Stimulated activated CD4-positive, alpha-beta T cell treated with anti-CD3 and anti-CD28 coated beads, TNF-alpha, amount 100 ng/mL, for 24 hours (primary cell): Measurements from ENCODE around the gene COL24A1.
"Not testable (repeated sequence)": the region's sequence is repeated elsewhere in the genome, so short reads cannot be mapped to it uniquely, and the experiment has no call there.

Source experiments
- DNase-seq, 3 experiments: peaks; one replicate each; pipeline ENCODE4 v3.0.0-alpha.2; 2020; ENCODE audit warnings: low read depth in 3 of 3

The COL24A1 gene

DNA sequence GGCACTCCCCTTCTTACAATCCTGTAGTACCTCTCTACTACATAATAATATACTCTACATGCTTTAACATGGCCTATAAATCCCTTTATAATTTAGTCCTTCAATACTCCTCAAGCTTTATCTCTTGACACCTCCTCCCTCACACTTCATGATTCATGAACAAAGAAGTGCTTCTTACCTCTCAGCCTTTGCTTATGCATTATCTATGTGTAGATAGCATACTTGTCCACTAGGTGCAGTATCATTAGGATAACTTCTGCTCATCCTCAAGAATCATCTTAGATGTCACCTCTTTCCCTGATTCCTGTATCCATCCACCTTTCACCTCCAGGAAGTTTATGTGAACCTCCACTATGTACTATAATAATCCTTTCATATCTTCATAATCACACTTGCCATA is 74.4 kb downstream of the COL24A1 start:
- no peak for DNase-seq

DNA sequence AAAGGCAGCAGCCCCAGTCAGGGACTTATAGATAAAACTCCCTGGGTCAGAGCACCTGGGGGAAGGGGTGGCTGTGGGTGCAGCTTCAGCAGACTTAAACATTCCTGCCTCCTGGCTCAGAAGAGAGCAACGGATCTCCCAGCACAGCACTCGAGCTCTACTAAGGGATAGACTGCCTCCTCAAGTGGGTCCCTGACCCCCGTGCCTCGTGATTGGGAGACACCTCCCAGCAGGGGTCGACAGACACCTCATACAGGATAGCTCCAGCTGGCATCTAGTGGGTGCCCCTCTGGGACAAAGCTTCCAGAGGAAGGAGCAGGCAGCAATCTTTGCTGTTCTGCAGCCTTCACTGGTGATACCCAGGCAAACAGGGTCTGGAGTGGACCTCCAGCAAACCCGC is 84.1 kb downstream of the COL24A1 start:
- DNase-seq, result not testable (repeated sequence)

DNA sequence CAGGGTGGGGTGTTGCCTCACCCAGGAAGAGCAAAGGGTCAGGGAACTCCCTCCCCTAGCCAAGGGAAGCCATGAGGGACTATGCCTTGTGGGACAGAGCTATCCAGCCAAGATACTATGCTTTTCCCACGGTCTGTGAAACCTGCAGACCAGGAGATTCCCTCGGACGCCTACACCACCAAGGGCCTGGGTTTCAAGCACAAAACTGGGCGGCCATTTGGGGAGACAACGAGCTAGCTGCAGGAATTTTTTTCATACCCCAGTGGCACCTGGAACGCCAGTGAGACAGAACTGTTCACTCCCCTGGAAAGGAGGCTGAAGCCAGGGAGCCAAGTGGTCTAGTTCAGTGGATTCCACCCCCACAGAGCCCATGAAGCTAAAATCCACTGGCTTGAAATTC is 84.7 kb downstream of the COL24A1 start:
- not testable (repeated sequence) for DNase-seq

- DNase-seq, result no peak
Observed at GRCh38 chr1:86069757-86070145, 86.8 kb downstream of the COL24A1 start.

DNA sequence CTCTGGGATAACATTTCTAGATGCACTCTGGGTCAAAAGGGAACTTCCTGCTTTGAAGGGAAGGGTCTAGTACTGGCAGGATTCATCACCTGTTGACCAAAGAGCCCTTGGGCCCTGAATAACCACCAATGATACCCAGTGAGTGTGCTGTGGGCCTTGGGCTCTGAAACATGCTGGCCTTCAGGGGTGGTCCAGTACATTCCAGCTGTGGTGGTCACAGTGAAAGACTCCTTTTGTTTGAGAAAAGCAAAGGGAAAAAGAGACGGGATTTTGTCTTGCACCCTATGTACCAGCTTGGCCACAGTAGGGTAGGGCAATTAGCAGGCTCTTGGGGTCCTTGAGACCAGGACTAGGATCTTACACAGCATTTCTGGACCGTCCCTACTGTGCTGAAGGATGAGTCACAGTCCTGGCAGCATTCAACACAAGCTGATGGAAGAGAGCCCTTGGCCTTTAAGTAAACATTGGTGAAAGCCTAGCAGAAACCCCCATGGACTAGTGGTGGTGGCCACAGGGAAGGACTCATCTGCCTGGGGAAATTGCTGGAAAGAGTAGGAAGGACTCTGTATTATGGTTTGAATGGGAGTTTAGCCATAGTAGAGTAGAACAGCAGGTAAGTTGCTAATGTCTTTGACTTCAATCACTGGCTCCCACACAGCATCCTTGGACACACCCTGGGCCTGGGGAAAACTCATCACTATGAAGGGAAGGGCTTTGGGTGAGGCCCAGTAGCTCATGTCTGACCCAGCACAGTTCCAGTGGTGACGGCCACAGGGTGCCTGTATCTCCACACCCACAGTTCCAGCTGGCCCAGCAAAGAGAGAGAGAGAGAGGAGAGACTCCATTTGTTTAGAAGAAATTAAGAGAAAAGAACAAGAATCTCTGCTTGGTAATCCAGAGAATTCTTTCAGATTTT is 87.5 kb downstream of the COL24A1 start:
- no peak for DNase-seq

GRCh38 chr1:86068271-86068721 is 88.3 kb downstream of the COL24A1 start:
- DNase-seq, result no peak

GRCh38 chr1:86067626-86068025 is 88.9 kb downstream of the COL24A1 start:
- no peak for DNase-seq

- no peak for DNase-seq
Observed at GRCh38 chr1:86064899-86065298, 91.7 kb downstream of the COL24A1 start.

- no peak for DNase-seq
Observed at GRCh38 chr1:86063721-86064120, 92.9 kb downstream of the COL24A1 start.

DNA sequence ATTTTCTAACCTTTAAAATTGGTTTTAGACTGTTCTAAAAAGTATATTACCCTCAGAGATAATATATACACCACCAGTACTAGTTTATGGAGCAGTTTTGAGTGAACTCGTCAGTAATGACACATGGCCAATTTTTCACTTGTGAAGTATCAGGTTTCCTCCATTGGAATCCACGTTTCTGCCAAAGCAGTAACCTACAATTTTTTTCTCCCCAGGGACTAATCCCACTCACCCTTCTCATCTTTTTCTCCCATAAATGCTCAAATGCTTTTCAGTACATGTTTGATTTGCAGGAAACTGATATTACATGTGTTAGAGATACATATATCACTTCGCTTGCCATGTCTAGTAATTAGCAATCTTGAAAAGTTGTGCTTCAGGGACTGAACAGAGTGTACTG is 94.1 kb downstream of the COL24A1 start:
- no peak for DNase-seq

DNA sequence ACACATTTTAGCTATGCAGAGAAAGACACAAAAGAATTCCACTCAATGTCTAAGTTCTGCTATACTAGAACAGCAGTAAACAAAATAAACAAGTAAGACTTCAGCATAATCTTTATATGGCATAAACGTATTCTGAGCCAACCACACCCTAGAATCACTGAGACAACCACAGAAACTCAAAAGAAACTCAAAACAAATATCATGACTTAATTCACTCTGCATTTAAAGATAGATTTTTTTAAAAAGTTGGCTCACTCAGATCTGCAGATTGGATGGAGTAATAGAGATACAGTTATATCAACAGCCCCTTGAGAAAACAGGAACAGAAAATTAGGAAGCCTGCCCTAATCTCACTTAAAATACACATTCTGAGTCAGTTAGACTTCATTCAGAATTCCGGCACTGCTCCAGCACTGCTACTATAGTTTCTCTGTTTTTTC is 95.0 kb downstream of the COL24A1 start:
- no peak for DNase-seq

GRCh38 chr1:86054396-86054795 is 102.2 kb downstream of the COL24A1 start:
- DNase-seq, result no peak

DNA sequence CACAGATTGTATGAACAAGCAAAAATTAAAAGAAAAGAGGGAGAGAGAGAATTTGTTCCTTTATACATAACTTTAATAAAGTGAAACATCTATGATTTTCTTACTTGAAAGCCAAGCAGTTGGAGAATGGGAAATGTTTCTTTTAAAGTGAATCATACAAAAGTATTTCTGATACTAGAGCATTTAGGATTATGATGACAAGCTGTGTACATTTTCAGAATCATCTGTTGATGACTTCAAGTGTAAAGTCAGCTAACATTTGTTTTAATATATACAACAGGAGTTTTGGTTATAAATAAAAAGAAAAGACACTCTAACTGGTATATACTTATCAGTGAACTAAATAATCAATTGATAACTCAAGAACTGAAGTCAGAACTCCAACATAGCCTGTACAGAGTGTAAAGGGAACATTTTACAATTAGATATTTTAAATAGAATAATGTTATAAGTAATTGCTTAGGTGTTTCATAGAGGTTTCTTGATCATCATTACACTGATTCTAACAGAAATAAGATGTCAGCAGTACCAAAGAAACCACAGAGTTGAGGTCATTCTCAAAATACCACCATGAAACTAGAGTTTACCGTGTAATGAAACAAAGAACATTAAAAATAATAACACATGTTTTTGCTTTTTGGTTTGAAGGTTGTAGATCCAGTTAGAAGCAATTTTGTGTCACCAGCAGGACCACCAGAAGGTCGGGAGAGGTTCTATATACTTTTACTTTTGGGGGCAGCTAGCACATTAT is 103.4 kb downstream of the COL24A1 start:
- DNase-seq, result no peak

DNA sequence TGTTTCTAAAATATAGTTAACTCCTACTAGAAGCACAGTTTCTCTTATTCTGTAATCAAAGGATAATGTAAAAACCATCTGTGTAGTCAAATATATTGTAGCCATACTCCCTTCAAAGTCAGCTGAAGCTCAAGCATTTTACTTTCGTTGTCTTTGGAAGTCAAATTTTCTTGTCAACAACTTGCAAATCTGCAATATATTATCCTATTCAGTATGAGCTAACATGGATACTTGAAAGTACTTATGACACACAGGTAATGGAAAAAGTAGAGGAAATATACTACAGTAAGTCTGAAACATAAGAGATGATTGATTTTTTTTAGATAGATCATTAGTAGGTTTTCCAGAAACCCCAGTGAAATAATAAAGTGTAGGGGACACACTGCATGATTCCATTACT is 121.5 kb downstream of the COL24A1 start:
- DNase-seq, result no peak

DNA sequence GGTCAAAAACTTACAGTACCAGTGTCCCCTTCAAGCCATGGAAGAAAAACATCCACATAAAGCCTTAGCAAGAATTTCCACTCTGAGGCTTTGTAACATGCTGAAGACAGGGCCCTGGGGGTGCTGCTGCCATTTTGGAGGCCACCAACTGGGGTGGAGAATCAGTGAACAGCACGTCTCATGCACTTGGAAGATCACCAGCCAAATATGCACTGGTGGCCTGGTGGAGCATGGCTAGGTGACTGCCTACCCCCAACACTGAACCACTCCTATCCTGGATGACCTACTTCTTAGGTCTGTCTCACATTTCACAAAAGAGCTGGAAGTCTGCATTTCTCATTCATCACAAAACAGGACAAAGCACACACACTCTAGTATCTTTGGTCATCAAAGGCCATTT is 126.4 kb downstream of the COL24A1 start:
- no peak for DNase-seq

DNA sequence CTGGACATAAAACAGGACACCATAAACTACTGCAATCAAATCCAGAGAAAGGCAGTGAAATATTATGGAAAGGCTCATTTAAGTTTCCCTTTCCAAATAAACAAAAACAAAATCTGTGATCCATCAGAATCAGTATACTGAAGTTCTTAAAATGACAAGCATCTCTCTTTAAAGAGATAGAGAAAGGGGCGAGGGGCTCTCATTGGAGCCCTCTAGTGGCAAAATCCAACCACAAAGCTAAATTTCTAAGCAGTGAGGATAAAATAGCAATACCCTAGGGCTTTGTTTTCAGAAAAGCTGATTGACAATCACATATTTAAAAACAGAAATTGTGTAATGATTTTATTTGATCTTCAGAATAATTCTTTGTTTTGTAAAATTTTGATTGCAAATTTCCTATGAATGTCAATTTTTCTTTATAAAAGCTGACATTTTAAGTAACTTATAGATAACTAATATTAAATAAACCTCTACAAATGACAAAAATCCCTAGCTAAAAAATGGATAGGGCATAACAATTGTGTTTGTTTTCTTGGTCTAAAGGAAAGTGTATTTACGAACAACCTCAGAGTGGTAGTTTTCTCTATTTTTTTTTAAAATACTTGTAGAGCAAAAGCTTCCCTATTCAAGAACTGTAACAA is 138.2 kb downstream of the COL24A1 start:
- DNase-seq, result no peak

DNA sequence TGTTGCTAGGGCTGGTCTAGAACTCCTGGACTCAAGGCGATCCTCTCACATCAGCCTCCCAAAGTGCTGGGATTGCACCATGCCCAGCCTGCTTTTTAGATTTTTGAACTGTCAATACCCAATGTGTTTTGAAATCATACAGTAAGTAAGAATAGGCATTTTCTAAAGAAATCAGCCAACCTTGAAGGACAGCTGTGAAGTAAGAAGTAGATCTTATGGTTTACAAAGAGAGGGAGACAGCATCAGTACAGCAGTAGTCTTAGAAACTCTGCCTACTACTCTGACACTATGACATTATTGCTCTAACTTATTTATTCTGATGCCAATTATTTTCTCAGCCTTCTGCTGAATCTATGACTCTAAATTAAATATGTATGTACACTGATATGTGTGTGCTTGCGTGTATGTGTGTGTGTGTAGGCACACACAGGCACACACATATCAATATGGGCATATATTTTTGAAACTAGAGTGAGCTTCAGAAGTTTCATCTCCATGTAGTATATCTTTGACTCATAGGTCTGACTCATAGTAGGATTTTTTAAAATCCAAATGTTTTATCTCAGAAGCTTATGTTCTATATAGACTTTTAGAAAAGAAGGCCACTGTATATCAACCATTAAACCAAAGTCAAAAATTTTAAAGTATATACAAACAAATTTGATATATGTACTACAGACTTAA is 140.4 kb downstream of the COL24A1 start:
- DNase-seq, result no peak

DNA sequence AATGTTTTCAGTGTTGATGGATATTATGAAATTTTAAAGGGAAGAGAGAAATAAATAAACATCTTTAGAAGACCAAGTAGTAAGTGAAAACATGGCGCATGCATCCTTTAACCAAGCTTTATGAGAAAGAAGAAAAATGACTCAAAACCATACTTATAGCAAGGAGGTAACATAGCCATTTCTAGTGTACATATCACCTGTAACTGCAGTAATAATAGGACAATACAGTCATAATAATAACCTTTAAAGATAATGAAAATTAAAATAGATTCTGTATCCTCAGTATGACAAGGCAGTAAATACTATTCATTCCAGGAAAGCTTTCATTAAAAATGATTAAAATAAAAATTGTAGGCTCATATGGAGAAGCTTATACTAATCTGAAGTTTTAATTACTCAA is 141.2 kb downstream of the COL24A1 start:
- DNase-seq, result no peak

DNA sequence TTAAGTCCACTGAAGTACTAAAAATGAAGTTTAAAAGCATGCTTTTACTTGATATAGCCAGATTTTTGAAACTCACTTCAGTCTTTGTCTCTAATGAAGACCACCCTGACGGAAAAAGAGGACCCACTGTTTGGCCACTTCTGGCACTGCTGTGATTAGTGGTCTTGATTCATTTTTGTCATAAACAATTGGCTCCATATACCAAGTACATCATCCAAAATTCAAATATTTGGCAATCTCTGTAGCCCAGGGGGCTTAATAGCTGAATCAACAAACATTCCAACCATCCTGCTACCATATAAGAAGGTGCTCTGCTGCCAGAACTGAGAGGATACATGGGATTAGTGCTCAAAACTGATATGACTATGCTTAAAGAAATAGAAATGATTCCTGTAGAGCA is 156.0 kb downstream of the COL24A1 start:
- DNase-seq, result no peak

DNA sequence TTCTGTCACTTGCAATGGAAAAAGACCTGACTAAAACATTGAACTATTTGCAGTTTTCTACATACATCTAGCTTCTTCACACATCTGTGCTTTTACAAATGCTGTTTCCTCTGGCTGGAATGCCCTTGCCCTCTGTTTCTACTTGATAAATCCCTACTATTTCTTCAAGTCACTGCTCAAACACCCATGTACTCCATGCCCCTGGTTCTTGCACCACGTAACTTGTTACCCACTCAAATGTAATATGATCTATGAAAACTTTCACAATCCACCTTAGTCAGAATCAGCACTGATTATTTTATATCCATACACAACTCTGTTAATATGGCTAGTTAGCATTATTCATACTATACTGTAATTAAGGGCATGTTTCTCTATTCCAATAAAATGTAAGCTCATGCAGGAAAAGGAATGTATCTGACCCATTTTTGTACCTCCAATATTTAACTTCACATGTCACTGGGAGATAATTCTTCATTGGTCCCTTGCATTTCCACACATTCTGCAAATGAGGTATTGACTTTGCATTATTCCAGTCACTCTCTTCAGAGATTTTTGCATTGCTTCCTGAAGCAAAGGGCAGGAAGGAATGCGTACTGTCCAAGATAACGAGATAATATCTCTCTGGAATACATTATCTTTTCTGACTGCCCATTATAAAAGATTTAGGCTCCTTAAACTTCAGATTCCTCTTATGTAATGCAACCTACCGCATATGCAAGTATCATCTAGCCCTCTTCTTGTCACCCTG is 158.3 kb downstream of the COL24A1 start:
- no peak for DNase-seq

GRCh38 chr1:85992791-85993190 is 163.8 kb downstream of the COL24A1 start:
- no peak for DNase-seq
